B cell (primary cell): Measurements from ENCODE around the gene ZBTB24. TPM values are rescaled to one million over a fixed set of nuclear protein-coding genes. Genes with fewer than 3 reads are reported as not detected.

Source experiments
- ATAC-seq: fragments of 200-7000 bp; cut with Tn5 transposase; one replicate; pipeline ENCODE4 v1.10.0; 2021; ENCODE audit warnings: low read depth, mild to moderate bottlenecking, moderate number of reproducible peaks, moderate library complexity
- CTCF ChIA-PET: fragments of 350-600 bp; sonication (Branson Sonifier 250); formaldehyde crosslinking; loops from one replicate; lab custom pipeline; 2021; ENCODE audit warnings: antibody characterized with exemption, inconsistent platforms; lab: Charles Lee
- POLR2A ChIA-PET: fragments of 350-600 bp; sonication (Branson Sonifier 250); formaldehyde crosslinking; loops from one replicate; lab custom pipeline; 2021; ENCODE audit warnings: antibody characterized with exemption; lab: Charles Lee
- DNase-seq: peaks from one replicate; pipeline ENCODE4 v3.0.0; 2013
- H2AFZ ChIP-seq: 2 replicates; pipeline ENCODE4 v1.6.1; 2012; ENCODE audit warnings: mild to moderate bottlenecking, low read depth, low read length; ENCODE audit not compliant: insufficient read depth, poor library complexity, severe bottlenecking
- H3K27ac ChIP-seq, 2 donors: 1 replicate in 1 of 2; 2 replicates in 1 of 2; pipeline ENCODE4 v1.5.1; 2012 to 2013; ENCODE audit warnings: low read length in 2 of 2, mild to moderate bottlenecking in 2 of 2, moderate library complexity in 1 of 2
- H3K27me3 ChIP-seq, 4 experiments: fragments of 200-600 bp in 1 of 4; sonication (generic) in 1 of 4; replicated peaks in 1 of 4; 1 replicate in 2 of 4; 2 replicates in 2 of 4; pipeline versions ENCODE4 v1.6.1 to v1.7.0; 2013 to 2016; ENCODE audit warnings: low read length in 3 of 4, mild to moderate bottlenecking in 2 of 4, mixed read lengths in 1 of 4, moderate library complexity in 1 of 4; ENCODE audit not compliant: insufficient read depth in 4 of 4, control insufficient read depth in 3 of 4; ENCODE audit errors: control extremely low read depth in 1 of 4
- H3K36me3 ChIP-seq, 2 experiments: replicated peaks in 1 of 2; 1 replicate in 1 of 2; 2 replicates in 1 of 2; pipeline versions ENCODE4 v1.6.1 to v1.7.1; 2013; ENCODE audit warnings: low read length in 1 of 2; ENCODE audit not compliant: insufficient read depth in 2 of 2, control insufficient read depth in 1 of 2; ENCODE audit errors: control extremely low read depth in 1 of 2, extremely low read depth in 1 of 2
- H3K4me1 ChIP-seq, 2 donors: fragments of 200-600 bp in 1 of 2; sonication (generic) in 1 of 2; 1 replicate in 1 of 2; 2 replicates in 1 of 2; pipeline versions ENCODE4 v1.5.1 to v1.6.1; 2013 to 2017; ENCODE audit warnings: low read length in 2 of 2; ENCODE audit not compliant: control insufficient read depth in 2 of 2, insufficient read depth in 2 of 2
- H3K4me2 ChIP-seq: replicated peaks from 2 replicates; pipeline ENCODE3; 2012; ENCODE audit warnings: mild to moderate bottlenecking, low read depth, low read length; ENCODE audit not compliant: poor library complexity, severe bottlenecking
- H3K4me3 ChIP-seq, 5 experiments: fragments of 200-600 bp in 1 of 5; sonication (generic) in 1 of 5; 1 replicate in 3 of 5; 2 replicates in 2 of 5; pipeline versions ENCODE4 v1.5.1 to v1.7.0; 2011 to 2016; ENCODE audit warnings: low read length in 4 of 5, mild to moderate bottlenecking in 4 of 5, low read depth in 2 of 5, control low read depth in 1 of 5, moderate library complexity in 1 of 5; ENCODE audit not compliant: insufficient read depth in 1 of 5; ENCODE audit errors: control extremely low read depth in 1 of 5, extremely low read depth in 1 of 5
- H3K79me2 ChIP-seq: fragments of 200-600 bp; sonication (generic); one replicate; pipeline ENCODE4 v1.6.0; 2016; ENCODE audit warnings: low read length; ENCODE audit not compliant: control insufficient read depth, insufficient read depth
- H3K9ac ChIP-seq: fragments of 200-600 bp; sonication (generic); 2 replicates; pipeline ENCODE4 v1.6.1; 2017; ENCODE audit warnings: mild to moderate bottlenecking, low read length, moderate library complexity
- H3K9me3 ChIP-seq, 3 donors: one replicate each; pipeline versions ENCODE4 v1.6.1 to v1.7.1; 2013; ENCODE audit warnings: low read length in 2 of 3; ENCODE audit not compliant: control insufficient read depth in 2 of 3, insufficient read depth in 1 of 3; ENCODE audit errors: control extremely low read depth in 1 of 3
- H4K20me1 ChIP-seq: 2 replicates; pipeline ENCODE4 v1.6.0; 2012; ENCODE audit warnings: mild to moderate bottlenecking, low read length; ENCODE audit not compliant: insufficient read depth, control insufficient read depth, poor library complexity, severe bottlenecking
- H3K27ac Mint-ChIP-seq: one replicate; pipeline ENCODE4 v1.8.0; 2021; ENCODE audit warnings: mixed read lengths
- H3K27me3 Mint-ChIP-seq: one replicate; pipeline ENCODE4 v1.8.0; 2021; ENCODE audit warnings: mixed read lengths
- H3K4me1 Mint-ChIP-seq: one replicate; pipeline ENCODE4 v1.8.0; 2021; ENCODE audit warnings: mixed read lengths
- H3K4me3 Mint-ChIP-seq: one replicate; pipeline ENCODE4 v1.8.0; 2021; ENCODE audit warnings: mixed read lengths
- H3K9me3 Mint-ChIP-seq: one replicate; pipeline ENCODE4 v1.8.0; 2022; ENCODE audit warnings: mixed read lengths; ENCODE audit not compliant: insufficient read depth
- CTCF ChIP-seq: fragments of 200-600 bp; IDR thresholded peaks from one replicate; pipeline ENCODE4 v1.8.0; 2022; ENCODE audit warnings: antibody characterized with exemption, mild to moderate bottlenecking
- EZH2 ChIP-seq: IDR thresholded peaks from 2 replicates; pipeline ENCODE4 v1.6.1; 2012; ENCODE audit warnings: borderline replicate concordance, low read depth, mild to moderate bottlenecking, moderate library complexity, low read length; ENCODE audit not compliant: insufficient read depth, poor library complexity, severe bottlenecking
- WGBS: methylation state at CpG from one replicate; pipeline ENCODE4 v1.1.5; 2013; ENCODE audit warnings: missing lambda C conversion rate; ENCODE audit not compliant: insufficient coverage; 5-methylcytosine and 5-hydroxymethylcytosine counted together
- intact Hi-C: fragments of 100-400 bp; cut with micrococcal nuclease; formaldehyde crosslinking; loops from one replicate; pipeline ENCODE4 v1.10.0; 2022
- polyA plus RNA-seq: library from polyadenylated mRNA; depleted of rRNA; stranded (reverse); fragments of >200 nt; gene quantifications from 2 replicates; pipeline ENCODE4 v1.2.3, GENCODE V29; 2012
- total RNA-seq, 2 donors: library from RNA; stranded (reverse); fragments of 120-200 nt in 1 of 2; gene quantifications; 1 replicate in 1 of 2; 2 replicates in 1 of 2; pipeline versions ENCODE4 v1.2.3 to v1.2.4, GENCODE V29; 2013 to 2022

Gene ZBTB24
- total and polyA plus RNA-seq, 2 donors (not counting 1 experiment from before 2014, with no cell fraction given) = 10.6 to 31.4 TPM

GRCh38 chr6:109488001-109488400 is 5.0 kb upstream of the ZBTB24 start:
- DNase-seq = no peak
- Mint-ChIP-seq H3K4me3 (no peak overlapping the region), H3K27me3 (no peaks in the 10 kb centered on the region), H3K9me3 (no peaks in the 10 kb centered on the region), H3K27ac (no peak overlapping the region), H3K4me1 (peaks cover 21% of the 10 kb centered on the region)
- no peaks in the 10 kb centered on the region for H3K9me3 ChIP-seq
- no peak overlapping the region for H2AFZ ChIP-seq
- TF ChIP-seq CTCF (no peak), EZH2 (no peak)
- no peak for ATAC-seq
- intact Hi-C loops = loop anchor here (10.0 kb wide), 1 partner anchor 1327 kb away; the partner anchor contains the start of gene CDK19
- H3K4me1 ChIP-seq = peaks cover 9 to 16% of the 10 kb centered on the region in 2 donors
- no peak overlapping the region for H3K4me3 ChIP-seq
- H3K9ac ChIP-seq = no peak overlapping the region
- H3K79me2 ChIP-seq = no peaks in the 10 kb centered on the region
- POLR2A ChIA-PET = no interaction called here
- no peak overlapping the region for H3K4me2 ChIP-seq
- H3K36me3 ChIP-seq = no peaks in the 10 kb centered on the region
- CTCF ChIA-PET = interaction anchor here (0.6 kb wide), 1 partner anchor 110 kb away, joined by 3 read pairs; no protein-coding TSS in a partner anchor
- H4K20me1 ChIP-seq = no peaks in the 10 kb centered on the region
- H3K27ac ChIP-seq = no peak overlapping the region
- no peaks in the 10 kb centered on the region for H3K27me3 ChIP-seq

DNA sequence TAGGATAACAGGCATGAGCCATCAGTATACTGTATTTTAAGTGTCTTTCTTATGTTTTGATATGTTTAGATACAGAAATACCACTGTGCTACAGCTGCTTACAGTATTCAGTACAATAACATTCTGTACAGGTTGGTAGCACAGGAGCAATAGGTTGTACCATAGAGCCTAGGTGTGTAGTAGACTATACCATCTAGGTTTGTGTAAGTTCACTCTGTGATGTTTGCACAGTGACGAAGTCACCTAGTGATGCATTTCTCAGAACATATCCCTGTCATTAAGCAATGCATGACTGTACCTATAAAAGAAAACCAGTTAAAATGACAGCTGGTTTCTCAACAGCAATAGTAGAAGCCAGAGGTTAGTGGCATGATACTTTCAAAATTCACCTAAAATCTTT is 3.0 kb upstream of the ZBTB24 start:
- no peak overlapping the region for H3K27ac ChIP-seq
- H3K27ac Mint-ChIP-seq = no peak overlapping the region
- intact Hi-C loops = loop anchor here (10.0 kb wide), 1 partner anchor 1329 kb away; the partner anchor contains the start of gene CDK19
- no peak overlapping the region for H3K9ac ChIP-seq
- H4K20me1 ChIP-seq = no peaks in the 10 kb centered on the region
- H3K27me3 ChIP-seq = no peaks in the 10 kb centered on the region
- no peak for TF ChIP-seq CTCF
- no peak for TF ChIP-seq EZH2
- peaks cover 27% of the 10 kb centered on the region for H3K4me1 Mint-ChIP-seq
- no peaks in the 10 kb centered on the region for H3K9me3 Mint-ChIP-seq
- ChIA-PET POLR2A (no interaction called here), CTCF (interaction anchor here (0.9 kb wide), 1 partner anchor 219 kb away, joined by 3 read pairs; no protein-coding TSS in a partner anchor)
- H3K36me3 ChIP-seq = peaks cover 1 to 8% of the 10 kb centered on the region in 2 experiments
- no CpG with 5 or more reads among the region's 1 CpG for WGBS
- no peaks in the 10 kb centered on the region for H3K27me3 Mint-ChIP-seq
- no peak for ATAC-seq
- H3K4me2 ChIP-seq = no peak overlapping the region
- no peak overlapping the region for H2AFZ ChIP-seq
- H3K4me3 ChIP-seq = no peak overlapping the region
- peaks cover 16 to 28% of the 10 kb centered on the region in 2 donors for H3K4me1 ChIP-seq
- H3K4me3 Mint-ChIP-seq = no peak overlapping the region
- no peaks in the 10 kb centered on the region for H3K9me3 ChIP-seq
- DNase-seq = no peak
- H3K79me2 ChIP-seq = peaks cover 19% of the 10 kb centered on the region
